ENCODE data around the gene IRX5. TPM values are rescaled to one million over a fixed set of nuclear protein-coding genes. Genes with fewer than 3 reads are reported as not detected.

The IRX5 gene
- total and polyA plus RNA-seq, 4 donors: not detected

DNA sequence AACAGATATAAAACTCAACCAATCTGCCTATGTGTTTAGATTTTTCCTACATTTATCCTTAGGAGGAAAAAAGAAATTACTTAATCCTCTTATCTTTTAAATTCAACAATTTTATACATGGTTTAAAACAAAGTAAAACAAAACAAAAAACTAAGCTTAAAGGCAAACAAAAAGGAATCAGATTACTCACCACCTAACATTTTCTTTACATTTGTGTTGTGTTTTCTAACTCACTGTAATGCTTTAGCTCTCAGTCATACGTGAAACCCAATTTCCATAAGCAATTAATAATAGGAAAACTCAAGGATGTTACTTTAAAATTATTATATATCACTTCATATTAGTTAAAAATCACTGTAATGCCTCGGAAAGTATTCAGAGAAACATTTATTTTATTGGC lies 6.7 kb upstream of the IRX5 start:
- Histone ChIP-seq H3K9me3 (ENCODE audit: control insufficient read depth in 4 of 4, low read length in 3 of 4) (no peaks in the 10 kb centered on the region), H3K4me1 (ENCODE audit: control insufficient read depth in 4 of 4, insufficient read depth in 4 of 4, low read length in 3 of 4) (peaks cover 0 to 10% (median 7%) of the 10 kb centered on the region in 4 donors), H3K4me3 (ENCODE audit: low read depth in 1 of 3, low read length in 3 of 3) (no peak overlapping the region), H3K27ac (ENCODE audit: low read depth in 1 of 2, low read length in 2 of 2) (no peak overlapping the region), H3K9ac (ENCODE audit: low read depth in 1 of 2, low read length in 2 of 2) (no peak overlapping the region), H3K36me3 (ENCODE audit: control insufficient read depth in 4 of 4, insufficient read depth in 3 of 4, low read depth in 1 of 4, low read length in 3 of 4) (no peaks in the 10 kb centered on the region), H3K27me3 (ENCODE audit: control insufficient read depth in 4 of 4, insufficient read depth in 4 of 4, low read length in 3 of 4) (peaks cover 0 to 28% (median 7%) of the 10 kb centered on the region in 4 donors)
- DNase-seq (ENCODE audit: low spot score): no peak
- TF ChIP-seq, protein P1, sequence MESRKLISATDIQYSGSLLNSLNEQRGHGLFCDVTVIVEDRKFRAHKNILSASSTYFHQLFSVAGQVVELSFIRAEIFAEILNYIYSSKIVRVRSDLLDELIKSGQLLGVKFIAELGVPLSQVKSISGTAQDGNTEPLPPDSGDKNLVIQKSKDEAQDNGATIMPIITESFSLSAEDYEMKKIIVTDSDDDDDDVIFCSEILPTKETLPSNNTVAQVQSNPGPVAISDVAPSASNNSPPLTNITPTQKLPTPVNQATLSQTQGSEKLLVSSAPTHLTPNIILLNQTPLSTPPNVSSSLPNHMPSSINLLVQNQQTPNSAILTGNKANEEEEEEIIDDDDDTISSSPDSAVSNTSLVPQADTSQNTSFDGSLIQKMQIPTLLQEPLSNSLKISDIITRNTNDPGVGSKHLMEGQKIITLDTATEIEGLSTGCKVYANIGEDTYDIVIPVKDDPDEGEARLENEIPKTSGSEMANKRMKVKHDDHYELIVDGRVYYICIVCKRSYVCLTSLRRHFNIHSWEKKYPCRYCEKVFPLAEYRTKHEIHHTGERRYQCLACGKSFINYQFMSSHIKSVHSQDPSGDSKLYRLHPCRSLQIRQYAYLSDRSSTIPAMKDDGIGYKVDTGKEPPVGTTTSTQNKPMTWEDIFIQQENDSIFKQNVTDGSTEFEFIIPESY (IDR thresholded peaks at IDR 0.05): no peak
- TF ChIP-seq, protein P2, sequence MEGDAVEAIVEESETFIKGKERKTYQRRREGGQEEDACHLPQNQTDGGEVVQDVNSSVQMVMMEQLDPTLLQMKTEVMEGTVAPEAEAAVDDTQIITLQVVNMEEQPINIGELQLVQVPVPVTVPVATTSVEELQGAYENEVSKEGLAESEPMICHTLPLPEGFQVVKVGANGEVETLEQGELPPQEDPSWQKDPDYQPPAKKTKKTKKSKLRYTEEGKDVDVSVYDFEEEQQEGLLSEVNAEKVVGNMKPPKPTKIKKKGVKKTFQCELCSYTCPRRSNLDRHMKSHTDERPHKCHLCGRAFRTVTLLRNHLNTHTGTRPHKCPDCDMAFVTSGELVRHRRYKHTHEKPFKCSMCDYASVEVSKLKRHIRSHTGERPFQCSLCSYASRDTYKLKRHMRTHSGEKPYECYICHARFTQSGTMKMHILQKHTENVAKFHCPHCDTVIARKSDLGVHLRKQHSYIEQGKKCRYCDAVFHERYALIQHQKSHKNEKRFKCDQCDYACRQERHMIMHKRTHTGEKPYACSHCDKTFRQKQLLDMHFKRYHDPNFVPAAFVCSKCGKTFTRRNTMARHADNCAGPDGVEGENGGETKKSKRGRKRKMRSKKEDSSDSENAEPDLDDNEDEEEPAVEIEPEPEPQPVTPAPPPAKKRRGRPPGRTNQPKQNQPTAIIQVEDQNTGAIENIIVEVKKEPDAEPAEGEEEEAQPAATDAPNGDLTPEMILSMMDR (IDR thresholded peaks at IDR 0.05; ENCODE audit: low read depth, low read length, missing input control): no peak
- TF ChIP-seq TAF1 (conservative IDR thresholded peaks at IDR 0.05): no peak
- TF ChIP-seq HNF4A (conservative IDR thresholded peaks at IDR 0.05): no peak
- TF ChIP-seq YY1 (IDR thresholded peaks at IDR 0.05): no peak
- TF ChIP-seq, protein P3, sequence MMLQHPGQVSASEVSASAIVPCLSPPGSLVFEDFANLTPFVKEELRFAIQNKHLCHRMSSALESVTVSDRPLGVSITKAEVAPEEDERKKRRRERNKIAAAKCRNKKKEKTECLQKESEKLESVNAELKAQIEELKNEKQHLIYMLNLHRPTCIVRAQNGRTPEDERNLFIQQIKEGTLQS (IDR thresholded peaks at IDR 0.05): no peak
- no peak for TF ChIP-seq RXRA (IDR thresholded peaks at IDR 0.05)
- TF ChIP-seq SP1 (IDR thresholded peaks at IDR 0.05): no peak
- no peak for TF ChIP-seq FOXA2 (IDR thresholded peaks at IDR 0.05)
- TF ChIP-seq RAD21 (IDR thresholded peaks at IDR 0.05): no peak
- TF ChIP-seq HNF4G (IDR thresholded peaks at IDR 0.05): no peak
- no peak for TF ChIP-seq JUND (IDR thresholded peaks at IDR 0.05)
- TF ChIP-seq, protein P4, sequence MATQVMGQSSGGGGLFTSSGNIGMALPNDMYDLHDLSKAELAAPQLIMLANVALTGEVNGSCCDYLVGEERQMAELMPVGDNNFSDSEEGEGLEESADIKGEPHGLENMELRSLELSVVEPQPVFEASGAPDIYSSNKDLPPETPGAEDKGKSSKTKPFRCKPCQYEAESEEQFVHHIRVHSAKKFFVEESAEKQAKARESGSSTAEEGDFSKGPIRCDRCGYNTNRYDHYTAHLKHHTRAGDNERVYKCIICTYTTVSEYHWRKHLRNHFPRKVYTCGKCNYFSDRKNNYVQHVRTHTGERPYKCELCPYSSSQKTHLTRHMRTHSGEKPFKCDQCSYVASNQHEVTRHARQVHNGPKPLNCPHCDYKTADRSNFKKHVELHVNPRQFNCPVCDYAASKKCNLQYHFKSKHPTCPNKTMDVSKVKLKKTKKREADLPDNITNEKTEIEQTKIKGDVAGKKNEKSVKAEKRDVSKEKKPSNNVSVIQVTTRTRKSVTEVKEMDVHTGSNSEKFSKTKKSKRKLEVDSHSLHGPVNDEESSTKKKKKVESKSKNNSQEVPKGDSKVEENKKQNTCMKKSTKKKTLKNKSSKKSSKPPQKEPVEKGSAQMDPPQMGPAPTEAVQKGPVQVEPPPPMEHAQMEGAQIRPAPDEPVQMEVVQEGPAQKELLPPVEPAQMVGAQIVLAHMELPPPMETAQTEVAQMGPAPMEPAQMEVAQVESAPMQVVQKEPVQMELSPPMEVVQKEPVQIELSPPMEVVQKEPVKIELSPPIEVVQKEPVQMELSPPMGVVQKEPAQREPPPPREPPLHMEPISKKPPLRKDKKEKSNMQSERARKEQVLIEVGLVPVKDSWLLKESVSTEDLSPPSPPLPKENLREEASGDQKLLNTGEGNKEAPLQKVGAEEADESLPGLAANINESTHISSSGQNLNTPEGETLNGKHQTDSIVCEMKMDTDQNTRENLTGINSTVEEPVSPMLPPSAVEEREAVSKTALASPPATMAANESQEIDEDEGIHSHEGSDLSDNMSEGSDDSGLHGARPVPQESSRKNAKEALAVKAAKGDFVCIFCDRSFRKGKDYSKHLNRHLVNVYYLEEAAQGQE (IDR thresholded peaks at IDR 0.05): no peak
- no peak for TF ChIP-seq NR2F2 (IDR thresholded peaks at IDR 0.05)
- no peak for TF ChIP-seq EGR1 (IDR thresholded peaks at IDR 0.05; ENCODE audit: low read depth in 2 of 2)
- no peak for TF ChIP-seq FOXA1 (IDR thresholded peaks at IDR 0.05)
- TF ChIP-seq, protein P5, sequence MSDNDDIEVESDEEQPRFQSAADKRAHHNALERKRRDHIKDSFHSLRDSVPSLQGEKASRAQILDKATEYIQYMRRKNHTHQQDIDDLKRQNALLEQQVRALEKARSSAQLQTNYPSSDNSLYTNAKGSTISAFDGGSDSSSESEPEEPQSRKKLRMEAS (IDR thresholded peaks at IDR 0.05): no peak
- TF ChIP-seq GABPA (IDR thresholded peaks at IDR 0.05 in 1 of 2, conservative IDR thresholded peaks at IDR 0.05 in 1 of 2): no peak
- 86% methylated on average over 2 of the region's 2 CpGs for WGBS

All from liver (tissue), 9 donors.